OCI-LY1 (cell line): ENCODE measurements around the gene INPP5A.

Source experiments
- H2AFZ ChIP-seq: fragments of 200-600 bp; sonication (generic), shearing (Covaris generic); 2 replicates; pipeline ENCODE4 v1.6.0; 2014; ENCODE audit warnings: antibody characterized with exemption, mild to moderate bottlenecking, low read length
- H3F3A ChIP-seq: fragments of 200-600 bp; sonication (generic), shearing (Covaris generic); 2 replicates; pipeline ENCODE4 v1.6.0; 2014; ENCODE audit warnings: mild to moderate bottlenecking, antibody characterized with exemption, low read length, moderate library complexity; ENCODE audit not compliant: insufficient read depth
- H3K27ac ChIP-seq: fragments of 200-600 bp; sonication (generic); 2 replicates; pipeline ENCODE4 v1.5.1; 2014; ENCODE audit warnings: low read length, mixed run types, mild to moderate bottlenecking, low read depth; ENCODE audit not compliant: poor library complexity, severe bottlenecking
- H3K27me3 ChIP-seq: fragments of 200-600 bp; sonication (generic); 2 replicates; pipeline ENCODE4 v1.6.0; 2014; ENCODE audit warnings: antibody characterized with exemption, mild to moderate bottlenecking, low read length, moderate library complexity; ENCODE audit not compliant: insufficient read depth
- H3K36me3 ChIP-seq: fragments of 200-600 bp; sonication (generic); 2 replicates; pipeline ENCODE4 v1.6.1; 2014; ENCODE audit warnings: mild to moderate bottlenecking, antibody characterized with exemption, low read length, moderate library complexity, mixed read lengths; ENCODE audit not compliant: insufficient read depth
- H3K4me1 ChIP-seq: fragments of 200-600 bp; sonication (generic); 2 replicates; pipeline ENCODE4 v1.5.1; 2014; ENCODE audit warnings: mild to moderate bottlenecking, low read length, moderate library complexity; ENCODE audit not compliant: insufficient read depth, severe bottlenecking
- H3K4me2 ChIP-seq: fragments of 200-600 bp; sonication (generic), shearing (Covaris generic); 2 replicates; pipeline ENCODE4 v1.6.1; 2014; ENCODE audit warnings: low read length
- H3K4me3 ChIP-seq: fragments of 200-600 bp; sonication (generic); 2 replicates; pipeline ENCODE4 v1.5.1; 2014; ENCODE audit warnings: low read length, low read depth, mild to moderate bottlenecking, mixed read lengths; ENCODE audit not compliant: poor library complexity, severe bottlenecking
- H3K79me2 ChIP-seq: fragments of 200-600 bp; shearing (Covaris generic); 2 replicates; pipeline ENCODE4 v1.6.1; 2016; ENCODE audit warnings: mixed run types, low read length, mixed read lengths; ENCODE audit not compliant: insufficient read depth
- H3K9ac ChIP-seq: fragments of 200-600 bp; sonication (generic), shearing (Covaris generic); 2 replicates; pipeline ENCODE4 v1.6.1; 2014; ENCODE audit warnings: mild to moderate bottlenecking, low read length, mixed read lengths
- H3K9me2 ChIP-seq: fragments of 200-600 bp; sonication (generic), shearing (Covaris generic); 2 replicates; pipeline ENCODE4 v1.6.1; 2014; ENCODE audit warnings: low read depth, mild to moderate bottlenecking, low read length, mixed read lengths
- H3K9me3 ChIP-seq: fragments of 200-600 bp; shearing (Covaris generic); 2 replicates; pipeline ENCODE4 v1.6.1; 2014; ENCODE audit warnings: low read length, mixed read lengths
- H4K20me1 ChIP-seq: fragments of 200-600 bp; sonication (generic), shearing (Covaris generic); 2 replicates; pipeline ENCODE4 v1.6.0; 2016; ENCODE audit warnings: mild to moderate bottlenecking, low read length; ENCODE audit not compliant: insufficient read depth
- CTCF ChIP-seq: fragments of 200-600 bp; sonication (generic), shearing (Covaris generic); IDR thresholded peaks from 2 replicates; pipeline ENCODE4 v1.5.1; 2017; ENCODE audit warnings: mild to moderate bottlenecking, antibody characterized with exemption, low read length, moderate library complexity, mixed read lengths
- EZH2 ChIP-seq: fragments of 200-600 bp; sonication (generic), shearing (Covaris generic); IDR thresholded peaks from 2 replicates; pipeline ENCODE4 v1.8.0; 2017; ENCODE audit warnings: borderline replicate concordance, mixed run types, mild to moderate bottlenecking, antibody characterized with exemption, low read length, moderate library complexity, mixed read lengths

The INPP5A gene

GRCh38 chr10:132815168-132815857, 277.7 kb downstream of the INPP5A start:
- Histone ChIP-seq H3K9me2 (no peaks in the 10 kb centered on the region), H3K4me1 (no peaks in the 10 kb centered on the region)

GRCh38 chr10:132816718-132817117, 279.1 kb downstream of the INPP5A start:
- H3K4me2 ChIP-seq, result no peak overlapping the region
- H3K27ac ChIP-seq, result no peak overlapping the region
- H3K79me2 ChIP-seq, result no peaks in the 10 kb centered on the region
- H3K4me1 ChIP-seq, result no peaks in the 10 kb centered on the region
- H2AFZ ChIP-seq, result no peak overlapping the region
- H3K27me3 ChIP-seq, result no peaks in the 10 kb centered on the region
- no peaks in the 10 kb centered on the region for H4K20me1 ChIP-seq
- no peak overlapping the region for H3K4me3 ChIP-seq
- no peak overlapping the region for H3K9ac ChIP-seq
- no peaks in the 10 kb centered on the region for H3K36me3 ChIP-seq
- no peaks in the 10 kb centered on the region for H3K9me3 ChIP-seq
- no peaks in the 10 kb centered on the region for H3K9me2 ChIP-seq
- TF ChIP-seq EZH2 (no peak), CTCF (no peak)
- H3F3A ChIP-seq, result no peaks in the 10 kb centered on the region

More at GRCh38 chr10:132815168-132815857, 277.7 kb downstream of the INPP5A start:
- TF ChIP-seq CTCF (no peak), EZH2 (no peak)
- no peaks in the 10 kb centered on the region for H3K27me3 ChIP-seq
- H4K20me1 ChIP-seq, result no peaks in the 10 kb centered on the region
- H3F3A ChIP-seq, result no peaks in the 10 kb centered on the region
- no peak overlapping the region for H2AFZ ChIP-seq
- no peaks in the 10 kb centered on the region for H3K36me3 ChIP-seq
- H3K4me2 ChIP-seq, result no peak overlapping the region
- no peak overlapping the region for H3K27ac ChIP-seq
- H3K9ac ChIP-seq, result no peak overlapping the region
- no peak overlapping the region for H3K4me3 ChIP-seq
- H3K79me2 ChIP-seq, result no peaks in the 10 kb centered on the region
- no peaks in the 10 kb centered on the region for H3K9me3 ChIP-seq

- Histone ChIP-seq H3K9me2 (no peaks in the 10 kb centered on the region), H3K9me3 (no peaks in the 10 kb centered on the region), H3K27ac (no peak overlapping the region), H3K9ac (no peak overlapping the region), H3F3A (no peaks in the 10 kb centered on the region), H2AFZ (no peak overlapping the region), H3K79me2 (no peaks in the 10 kb centered on the region), H3K27me3 (no peaks in the 10 kb centered on the region), H3K4me2 (no peak overlapping the region), H3K4me1 (no peaks in the 10 kb centered on the region), H3K4me3 (no peak overlapping the region), H3K36me3 (no peaks in the 10 kb centered on the region), H4K20me1 (no peaks in the 10 kb centered on the region)
- TF ChIP-seq CTCF (no peak), EZH2 (no peak)
Measured at GRCh38 chr10:132817701-132818211, 280.2 kb downstream of the INPP5A start.
